Fibroblast of lung (primary cell): ENCODE data around the gene PRKCA. TPM values are rescaled to one million over a fixed set of nuclear protein-coding genes. Genes with fewer than 3 reads are reported as not detected.

Experiments
- DNase-seq, 2 donors: peaks; one replicate each; pipeline versions ENCODE4 v3.0.0 to v3.0.0-alpha.2; 2010; ENCODE audit warnings: low read depth in 2 of 2
- H2AFZ ChIP-seq: 2 replicates; pipeline ENCODE4 v1.5.1; 2012; ENCODE audit warnings: low read length, control low read depth, inconsistent platforms
- H3K27ac ChIP-seq: 2 replicates; pipeline ENCODE4 v1.5.1; 2011; ENCODE audit warnings: low read length, control low read depth; ENCODE audit not compliant: insufficient read depth
- H3K27me3 ChIP-seq: 2 replicates; pipeline ENCODE4 v1.5.1; 2011; ENCODE audit warnings: mild to moderate bottlenecking, low read length; ENCODE audit not compliant: control insufficient read depth, insufficient read depth
- H3K36me3 ChIP-seq: 2 replicates; pipeline ENCODE4 v1.5.1; 2011; ENCODE audit warnings: low read length; ENCODE audit not compliant: control insufficient read depth, insufficient read depth
- H3K4me1 ChIP-seq: 2 replicates; pipeline ENCODE4 v1.5.1; 2011; ENCODE audit warnings: low read length; ENCODE audit not compliant: control insufficient read depth, insufficient read depth; ENCODE audit errors: extremely low read depth
- H3K4me2 ChIP-seq: 2 replicates; pipeline ENCODE4 v1.5.1; 2011; ENCODE audit warnings: low read length, control low read depth; ENCODE audit not compliant: insufficient read depth; ENCODE audit errors: extremely low read depth
- H3K4me3 ChIP-seq, 4 experiments: fragments of 200-600 bp in 1 of 4; sonication (generic) in 1 of 4; replicated peaks in 1 of 4; 2 replicates each; pipeline ENCODE4 v1.5.1; 2011 to 2016; ENCODE audit warnings: low read length in 4 of 4, low read depth in 3 of 4, mild to moderate bottlenecking in 3 of 4, control low read depth in 2 of 4, inconsistent platforms in 1 of 4, mixed read lengths in 1 of 4; ENCODE audit not compliant: insufficient read depth in 1 of 4; ENCODE audit errors: control extremely low read depth in 1 of 4
- H3K79me2 ChIP-seq: 2 replicates; pipeline ENCODE4 v1.5.1; 2012; ENCODE audit warnings: mild to moderate bottlenecking, low read length, inconsistent platforms; ENCODE audit not compliant: control insufficient read depth, insufficient read depth
- H3K9ac ChIP-seq: 2 replicates; pipeline ENCODE4 v1.5.1; 2011; ENCODE audit warnings: mild to moderate bottlenecking, low read length, control low read depth; ENCODE audit not compliant: insufficient read depth
- H3K9me3 ChIP-seq: 2 replicates; pipeline ENCODE4 v1.5.1; 2012; ENCODE audit warnings: low read depth, low read length; ENCODE audit not compliant: control insufficient read depth, insufficient read depth
- H4K20me1 ChIP-seq: 2 replicates; pipeline ENCODE4 v1.5.1; 2011; ENCODE audit warnings: low read length; ENCODE audit not compliant: control insufficient read depth, insufficient read depth; ENCODE audit errors: extremely low read depth
- EZH2 ChIP-seq: IDR thresholded peaks from 2 replicates; pipeline ENCODE4 v1.5.1; 2012; ENCODE audit warnings: low read length, control low read depth, mild to moderate bottlenecking; ENCODE audit errors: missing control alignments
- polyA plus RNA-seq, 2 donors: library from polyadenylated mRNA; depleted of rRNA in 1 of 2; stranded (reverse) in 1 of 2; unstranded in 1 of 2; fragments of >200 nt; gene quantifications; 2 replicates each; pipeline ENCODE4 v1.2.1, GENCODE V29; 2011 to 2012; ENCODE audit warnings: missing spikeins in 1 of 2
- total RNA-seq: library from RNA; depleted of rRNA; stranded (reverse); fragments of >200 nt; gene quantifications from 2 replicates; pipeline ENCODE4 v1.2.1, GENCODE V29; 2014
- TF ChIP-seq, protein P1 (sequence below), 2 donors: IDR thresholded peaks in 1 of 2; conservative IDR thresholded peaks in 1 of 2; 1 replicate in 1 of 2; 2 replicates in 1 of 2; pipeline ENCODE4 v1.5.1; 2011 to 2012; ENCODE audit warnings: low read length in 2 of 2, control low read depth in 1 of 2, inconsistent platforms in 1 of 2, low read depth in 1 of 2, mild to moderate bottlenecking in 1 of 2

The PRKCA gene
- total and polyA plus RNA-seq, 2 donors (not counting 1 experiment from before 2014, with no cell fraction given): 34.0 to 74.2 TPM

DNA sequence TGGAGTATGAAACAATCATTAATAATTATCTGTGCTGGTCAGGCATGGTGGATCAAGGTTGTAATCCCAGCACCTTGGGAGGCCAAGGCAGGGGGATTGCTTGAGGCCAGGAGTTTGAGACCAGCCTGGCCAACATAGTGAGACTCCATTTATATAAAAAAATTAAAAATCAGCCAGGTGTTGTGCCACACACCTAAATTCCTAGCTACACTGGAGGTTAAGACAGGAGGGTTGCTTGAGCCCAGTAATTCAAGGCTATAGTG lies 28.9 kb upstream of the PRKCA start:
- no peak overlapping the region for H3K9ac ChIP-seq
- TF ChIP-seq, protein P1, sequence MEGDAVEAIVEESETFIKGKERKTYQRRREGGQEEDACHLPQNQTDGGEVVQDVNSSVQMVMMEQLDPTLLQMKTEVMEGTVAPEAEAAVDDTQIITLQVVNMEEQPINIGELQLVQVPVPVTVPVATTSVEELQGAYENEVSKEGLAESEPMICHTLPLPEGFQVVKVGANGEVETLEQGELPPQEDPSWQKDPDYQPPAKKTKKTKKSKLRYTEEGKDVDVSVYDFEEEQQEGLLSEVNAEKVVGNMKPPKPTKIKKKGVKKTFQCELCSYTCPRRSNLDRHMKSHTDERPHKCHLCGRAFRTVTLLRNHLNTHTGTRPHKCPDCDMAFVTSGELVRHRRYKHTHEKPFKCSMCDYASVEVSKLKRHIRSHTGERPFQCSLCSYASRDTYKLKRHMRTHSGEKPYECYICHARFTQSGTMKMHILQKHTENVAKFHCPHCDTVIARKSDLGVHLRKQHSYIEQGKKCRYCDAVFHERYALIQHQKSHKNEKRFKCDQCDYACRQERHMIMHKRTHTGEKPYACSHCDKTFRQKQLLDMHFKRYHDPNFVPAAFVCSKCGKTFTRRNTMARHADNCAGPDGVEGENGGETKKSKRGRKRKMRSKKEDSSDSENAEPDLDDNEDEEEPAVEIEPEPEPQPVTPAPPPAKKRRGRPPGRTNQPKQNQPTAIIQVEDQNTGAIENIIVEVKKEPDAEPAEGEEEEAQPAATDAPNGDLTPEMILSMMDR (conservative IDR thresholded peaks at IDR 0.05 in 1 of 2, IDR thresholded peaks at IDR 0.05 in 1 of 2; ENCODE audit: low read depth in 1 of 2, low read length in 2 of 2): no peak
- TF ChIP-seq EZH2: no peak
- DNase-seq: no peak
- H3K27me3 ChIP-seq: no peaks in the 10 kb centered on the region
- H3K4me2 ChIP-seq: peak overlapping the region; percentile 37
- peaks cover 21% of the 10 kb centered on the region for H3K4me1 ChIP-seq
- no peaks in the 10 kb centered on the region for H3K9me3 ChIP-seq
- peak overlapping the region; percentile 34 for H3K27ac ChIP-seq
- H4K20me1 ChIP-seq: no peaks in the 10 kb centered on the region
- H3K36me3 ChIP-seq: no peaks in the 10 kb centered on the region
- no peaks in the 10 kb centered on the region for H3K79me2 ChIP-seq
- no peak overlapping the region for H3K4me3 ChIP-seq
- H2AFZ ChIP-seq: no peak overlapping the region

DNA sequence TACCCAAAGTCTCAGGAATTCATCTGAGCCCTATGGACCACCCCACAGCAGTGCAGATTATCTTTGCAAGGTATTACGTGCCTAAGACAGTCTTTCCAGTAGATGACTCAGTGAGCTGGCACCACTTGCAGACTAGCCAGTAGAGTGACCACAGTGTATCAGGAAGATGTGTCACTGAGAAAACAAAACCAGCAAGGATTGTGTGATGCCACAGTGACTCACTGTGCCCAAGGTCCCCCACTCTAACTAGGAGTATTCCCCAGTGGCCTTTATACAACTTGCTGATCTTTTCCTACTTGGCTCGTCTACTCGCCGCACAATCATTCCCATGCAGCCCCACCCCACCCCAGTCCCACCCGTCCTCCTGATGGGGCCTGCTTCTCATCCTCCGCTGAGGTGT lies 26.8 kb upstream of the PRKCA start:
- no peaks in the 10 kb centered on the region for H3K9me3 ChIP-seq
- H3K27ac ChIP-seq: peak overlapping the region; percentile 38
- H3K4me3 ChIP-seq: no peak overlapping the region
- no peaks in the 10 kb centered on the region for H4K20me1 ChIP-seq
- peaks cover 19% of the 10 kb centered on the region for H3K4me1 ChIP-seq
- H3K36me3 ChIP-seq: no peaks in the 10 kb centered on the region
- no peaks in the 10 kb centered on the region for H3K79me2 ChIP-seq
- no peak overlapping the region for H2AFZ ChIP-seq
- H3K27me3 ChIP-seq: no peaks in the 10 kb centered on the region
- peak; percentile 79 to 98 for DNase-seq
- H3K9ac ChIP-seq: no peak overlapping the region
- H3K4me2 ChIP-seq: no peak overlapping the region
- TF ChIP-seq EZH2: no peak
- TF ChIP-seq, protein P1 (conservative IDR thresholded peaks at IDR 0.05 in 1 of 2, IDR thresholded peaks at IDR 0.05 in 1 of 2; ENCODE audit: low read depth in 1 of 2, low read length in 2 of 2): no peak

DNA sequence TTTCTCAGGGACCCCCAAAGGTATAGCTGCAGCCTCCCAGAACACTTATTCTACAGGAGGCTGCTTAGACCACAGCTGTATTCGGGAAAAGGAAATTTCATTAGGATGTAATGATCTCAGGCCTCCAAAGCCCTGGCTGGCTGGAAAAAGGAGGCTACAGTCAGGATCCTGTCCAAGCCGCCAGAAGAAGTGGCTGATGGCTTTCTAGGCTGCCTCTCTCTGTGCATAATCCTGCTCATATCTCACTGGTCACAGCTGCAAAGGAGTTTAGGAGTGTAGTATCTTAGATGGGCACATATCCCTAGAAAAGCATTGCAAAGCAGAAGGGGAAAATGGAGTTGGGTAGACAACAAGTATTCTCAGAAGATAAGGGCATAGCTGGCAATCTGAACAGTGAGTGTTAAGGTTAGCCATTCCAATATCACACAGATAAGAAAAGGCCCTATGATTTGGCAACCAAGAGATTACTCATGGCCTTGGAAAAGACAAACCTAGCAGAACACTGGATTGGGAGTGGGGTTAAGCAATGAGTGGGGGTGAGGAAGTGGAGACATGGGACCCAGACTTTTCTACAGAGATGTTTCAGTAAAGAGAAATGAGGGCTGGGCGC lies 26.0 kb upstream of the PRKCA start:
- DNase-seq: peak; percentile 29 to 70
- Histone ChIP-seq H3K27me3 (no peaks in the 10 kb centered on the region), H2AFZ (no peak overlapping the region), H3K4me1 (peaks cover 19% of the 10 kb centered on the region), H3K9ac (no peak overlapping the region), H4K20me1 (no peaks in the 10 kb centered on the region), H3K79me2 (no peaks in the 10 kb centered on the region), H3K36me3 (no peaks in the 10 kb centered on the region), H3K27ac (peak overlapping the region; percentile 38), H3K4me3 (no peak overlapping the region), H3K4me2 (peak overlapping the region; percentile 58), H3K9me3 (no peaks in the 10 kb centered on the region)
- TF ChIP-seq, protein P1 (conservative IDR thresholded peaks at IDR 0.05 in 1 of 2, IDR thresholded peaks at IDR 0.05 in 1 of 2; ENCODE audit: low read depth in 1 of 2, low read length in 2 of 2): no peak
- no peak for TF ChIP-seq EZH2
